PC-3 (cell line): ENCODE measurements around the gene GPR68.

Source experiments
- EZH2 ChIP-seq: fragments of 300-600 bp; sonication (generic); IDR thresholded peaks from one replicate; pipeline ENCODE4 v1.6.1; 2017; ENCODE audit warnings: antibody characterized with exemption, mild to moderate bottlenecking, low read length; ENCODE audit not compliant: unreplicated experiment
- TF ChIP-seq, protein P1 (sequence below): fragments of 300-600 bp; sonication (generic); conservative IDR thresholded peaks from 2 replicates; pipeline ENCODE4 v1.5.1; 2017; ENCODE audit warnings: antibody characterized with exemption, low read depth, mild to moderate bottlenecking, low read length

DNA sequence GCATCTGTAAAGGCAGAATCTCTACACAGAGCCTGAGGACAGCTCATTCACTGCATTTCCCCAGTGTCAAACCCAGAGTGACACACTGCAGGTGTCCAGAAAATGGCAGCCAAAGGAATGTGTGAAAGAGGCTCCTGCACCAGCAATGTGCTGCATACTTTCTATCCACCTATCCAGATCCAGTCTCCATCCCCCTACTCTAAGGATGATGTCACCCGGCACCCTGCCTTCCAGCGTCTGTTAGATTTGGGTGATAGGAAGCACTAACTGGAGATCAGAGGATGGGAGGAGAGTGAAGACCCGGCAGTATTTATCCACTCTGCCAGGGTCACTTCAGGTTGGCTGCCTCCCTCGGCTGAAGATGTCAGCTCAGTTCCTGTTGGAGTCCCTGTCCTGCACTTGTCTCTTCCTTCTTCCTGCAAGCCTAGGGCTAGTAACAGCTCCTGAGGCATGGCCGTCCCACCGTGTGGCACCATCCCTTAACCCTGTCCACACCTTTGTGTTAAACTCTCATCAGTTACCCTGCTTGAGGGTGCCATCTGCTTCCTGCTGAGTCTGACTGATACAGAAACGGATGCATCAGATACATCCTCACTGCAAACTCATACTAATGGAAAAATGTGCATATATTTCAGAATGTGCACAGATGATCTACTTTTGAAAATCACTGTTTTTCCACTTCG, 13.0 kb upstream of the GPR68 start:
- TF ChIP-seq, protein P1, sequence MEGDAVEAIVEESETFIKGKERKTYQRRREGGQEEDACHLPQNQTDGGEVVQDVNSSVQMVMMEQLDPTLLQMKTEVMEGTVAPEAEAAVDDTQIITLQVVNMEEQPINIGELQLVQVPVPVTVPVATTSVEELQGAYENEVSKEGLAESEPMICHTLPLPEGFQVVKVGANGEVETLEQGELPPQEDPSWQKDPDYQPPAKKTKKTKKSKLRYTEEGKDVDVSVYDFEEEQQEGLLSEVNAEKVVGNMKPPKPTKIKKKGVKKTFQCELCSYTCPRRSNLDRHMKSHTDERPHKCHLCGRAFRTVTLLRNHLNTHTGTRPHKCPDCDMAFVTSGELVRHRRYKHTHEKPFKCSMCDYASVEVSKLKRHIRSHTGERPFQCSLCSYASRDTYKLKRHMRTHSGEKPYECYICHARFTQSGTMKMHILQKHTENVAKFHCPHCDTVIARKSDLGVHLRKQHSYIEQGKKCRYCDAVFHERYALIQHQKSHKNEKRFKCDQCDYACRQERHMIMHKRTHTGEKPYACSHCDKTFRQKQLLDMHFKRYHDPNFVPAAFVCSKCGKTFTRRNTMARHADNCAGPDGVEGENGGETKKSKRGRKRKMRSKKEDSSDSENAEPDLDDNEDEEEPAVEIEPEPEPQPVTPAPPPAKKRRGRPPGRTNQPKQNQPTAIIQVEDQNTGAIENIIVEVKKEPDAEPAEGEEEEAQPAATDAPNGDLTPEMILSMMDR: no peak
- TF ChIP-seq EZH2: no peak
